Measurements from ENCODE around the gene PNMA8B. TPM values are rescaled to one million over a fixed set of nuclear protein-coding genes. Genes with fewer than 3 reads are reported as not detected.

Gene PNMA8B
- total RNA-seq, 4 donors from 2014 or later = 0.93 to 3.0 (median 1.7) TPM

DNA sequence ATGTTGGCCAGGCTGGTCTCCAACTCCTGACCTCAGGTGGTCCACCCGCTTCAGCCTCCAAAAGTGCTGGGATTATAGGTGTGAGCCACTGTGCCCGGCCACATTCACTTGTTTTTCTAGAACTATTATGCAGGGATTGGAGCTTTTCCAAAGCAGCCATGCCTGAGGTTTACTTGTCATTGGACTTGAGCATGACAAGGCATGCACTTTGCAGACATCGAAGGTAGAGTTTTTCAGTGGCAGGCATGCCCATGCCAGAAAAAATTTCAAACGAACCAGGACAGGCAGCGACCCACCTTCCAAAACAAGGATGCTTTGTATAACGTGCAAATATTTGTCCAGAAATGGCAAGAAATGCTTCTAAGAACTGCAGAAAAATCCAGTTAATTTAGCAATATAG is 42.0 kb downstream of the PNMA8B start:
- TF ChIP-seq CTCF (IDR thresholded peaks at IDR 0.05) = no peak
- ATAC-seq (ENCODE audit: low FRiP score) (no peak), DNase-seq (ENCODE audit: low spot score) (no peak)

DNA sequence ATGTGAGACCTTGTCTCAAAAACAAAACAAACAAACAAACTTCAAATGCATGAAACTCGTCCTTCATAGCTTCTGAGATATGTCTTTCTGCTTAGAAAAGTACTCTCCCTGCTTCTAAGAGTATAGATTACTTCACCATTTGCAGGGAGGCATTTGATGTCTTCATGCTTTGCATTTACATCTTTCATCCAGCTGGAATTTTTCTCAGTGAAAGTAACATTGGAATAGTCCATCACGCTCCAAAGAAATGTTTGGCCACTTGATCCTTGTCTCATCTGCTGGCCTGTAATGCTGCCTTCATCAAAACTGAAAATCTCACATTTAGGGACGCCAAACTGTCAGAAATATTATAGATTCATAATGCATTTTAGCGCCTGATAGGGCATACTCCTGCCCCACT is 43.5 kb downstream of the PNMA8B start:
- no peak for ATAC-seq (ENCODE audit: low FRiP score)
- DNase-seq (ENCODE audit: low spot score) = no peak
- no peak for TF ChIP-seq CTCF (IDR thresholded peaks at IDR 0.05)

DNA sequence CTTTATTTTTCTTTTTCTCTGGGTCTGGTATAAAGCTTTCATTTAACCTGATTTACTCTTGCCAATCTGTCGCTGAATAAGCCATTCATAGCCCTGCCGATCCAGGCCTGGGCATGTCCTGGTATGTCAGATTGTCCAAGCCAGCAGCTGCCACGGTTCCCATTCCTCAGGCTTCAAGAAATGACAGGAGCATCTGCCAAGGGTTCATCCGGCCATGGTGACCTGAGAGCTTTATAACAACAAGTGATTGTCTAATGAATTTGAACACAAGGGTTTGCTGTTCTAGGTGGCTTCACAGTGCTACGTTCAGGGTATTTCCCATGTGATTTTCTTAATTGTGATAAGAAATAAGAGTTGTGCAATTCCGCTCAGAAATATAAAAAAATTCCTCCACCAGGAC is 44.3 kb downstream of the PNMA8B start:
- ATAC-seq (ENCODE audit: low FRiP score) (no peak), DNase-seq (ENCODE audit: low spot score) (no peak)

DNA sequence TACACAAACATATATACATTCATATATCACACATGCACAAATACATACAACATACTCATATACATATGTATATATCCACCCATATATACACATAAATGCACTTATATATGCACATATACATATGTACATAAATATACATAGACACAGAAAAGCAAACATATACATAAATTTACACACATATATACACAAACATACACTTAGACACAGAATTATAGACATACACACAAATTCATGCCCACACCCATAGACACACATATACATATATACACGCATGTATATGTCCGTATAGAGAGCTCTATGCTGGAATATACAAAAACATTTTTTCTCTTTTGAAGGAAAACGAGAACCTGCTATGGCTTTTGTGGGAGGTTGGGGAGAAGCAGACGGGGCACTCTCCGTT is 44.9 kb downstream of the PNMA8B start:
- no peak for TF ChIP-seq CTCF (IDR thresholded peaks at IDR 0.05)
- no peak for DNase-seq (ENCODE audit: low spot score)
- no peak for ATAC-seq (ENCODE audit: low FRiP score)

More for the DNA sequence above, 44.3 kb downstream of the PNMA8B start:
- TF ChIP-seq CTCF (IDR thresholded peaks at IDR 0.05) = no peak

GRCh38 chr19:46449228-46449627 is 46.4 kb downstream of the PNMA8B start:
- DNase-seq (ENCODE audit: low spot score) (no peak), ATAC-seq (ENCODE audit: low FRiP score) (no peak)
- no peak for TF ChIP-seq CTCF (IDR thresholded peaks at IDR 0.05)

DNA sequence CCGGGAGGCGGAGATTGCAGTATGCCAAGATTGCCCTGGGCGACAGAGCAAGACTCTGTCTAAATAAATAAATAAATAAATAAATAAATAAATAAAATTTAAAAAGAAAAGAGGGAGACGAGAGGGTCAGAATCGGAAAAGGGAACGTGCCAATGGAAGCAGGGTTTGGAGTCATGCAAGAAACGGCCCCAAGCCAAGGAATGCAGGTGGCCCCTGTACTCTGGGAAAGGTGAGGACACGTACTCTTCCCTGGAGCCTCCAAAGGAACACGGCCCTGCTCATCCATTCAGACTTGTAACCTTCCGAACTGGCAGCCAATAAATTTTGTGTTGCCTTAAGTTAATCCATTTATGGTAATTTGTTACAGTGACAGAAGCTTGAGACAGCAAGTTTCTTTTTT is 47.1 kb downstream of the PNMA8B start:
- DNase-seq (ENCODE audit: low spot score) (no peak), ATAC-seq (ENCODE audit: low FRiP score) (no peak)
- no peak for TF ChIP-seq CTCF (IDR thresholded peaks at IDR 0.05)

GRCh38 chr19:46447824-46448223 is 47.8 kb downstream of the PNMA8B start:
- DNase-seq (ENCODE audit: low spot score) (no peak), ATAC-seq (ENCODE audit: low FRiP score) (no peak)
- no peak for TF ChIP-seq CTCF (IDR thresholded peaks at IDR 0.05)
